IMR-90 (cell line): ENCODE results near the gene LDB1. TPM values are rescaled to one million over a fixed set of nuclear protein-coding genes. Genes with fewer than 3 reads are reported as not detected.

Experiments
- ATAC-seq: fragments of 200-7000 bp; cut with Tn5 transposase; 2 replicates; pipeline ENCODE4 v1.9.1; 2020; ENCODE audit warnings: low read depth, mild to moderate bottlenecking, moderate library complexity
- BruUV-seq: library from RNA; stranded (reverse); fragments of 400-500 nt; replicated peaks from 2 replicates; lab custom pipeline; 2021; lab: Mats Ljungman, UMichigan
- CTCF ChIA-PET: fragments of 300-600 bp; formaldehyde crosslinking; extraction: SDS; loops from one replicate; lab custom pipeline; 2021; ENCODE audit warnings: antibody characterized with exemption; lab: Yijun Ruan, JAX
- POLR2A ChIA-PET: fragments of 300-600 bp; sonication (Branson Sonifier 250); formaldehyde crosslinking; loops from one replicate; lab custom pipeline; 2022; ENCODE audit warnings: antibody characterized with exemption; ENCODE audit not compliant: unreplicated experiment; lab: Charles Lee
- DNase-seq: peaks from one replicate; pipeline ENCODE4 v3.0.0; 2013
- H2AFZ ChIP-seq: replicated peaks from 2 replicates; pipeline ENCODE3; 2013; ENCODE audit warnings: low read length, mild to moderate bottlenecking; ENCODE audit not compliant: poor library complexity
- H2AK5ac ChIP-seq: 2 replicates; pipeline ENCODE4 v1.6.1; 2013; ENCODE audit warnings: low read depth, low read length, inconsistent platforms
- H2AK9ac ChIP-seq: replicated peaks from 2 replicates; pipeline ENCODE3; 2013; ENCODE audit warnings: mild to moderate bottlenecking, low read depth, low read length, moderate library complexity; ENCODE audit not compliant: poor library complexity
- H2BK120ac ChIP-seq: 2 replicates; pipeline ENCODE4 v1.6.1; 2013; ENCODE audit warnings: low read depth, low read length, inconsistent platforms
- H2BK15ac ChIP-seq: 3 replicates; pipeline ENCODE4 v1.6.1; 2013; ENCODE audit warnings: low read depth, low read length, inconsistent platforms
- H2BK20ac ChIP-seq: 2 replicates; pipeline ENCODE4 v1.6.1; 2013; ENCODE audit warnings: low read depth, mild to moderate bottlenecking, inconsistent platforms, low read length, moderate library complexity
- H2BK5ac ChIP-seq: 2 replicates; pipeline ENCODE4 v1.6.1; 2013; ENCODE audit warnings: mild to moderate bottlenecking, low read depth, low read length, inconsistent platforms; ENCODE audit not compliant: poor library complexity, severe bottlenecking
- H3K14ac ChIP-seq: replicated peaks from 2 replicates; pipeline ENCODE4 v1.6.1; 2013; ENCODE audit warnings: low read depth, low read length, inconsistent platforms
- H3K18ac ChIP-seq: 2 replicates; pipeline ENCODE4 v1.6.1; 2013; ENCODE audit warnings: low read depth, low read length, control low read depth
- H3K23ac ChIP-seq: 2 replicates; pipeline ENCODE4 v1.6.1; 2013; ENCODE audit warnings: low read depth, low read length, inconsistent platforms
- H3K27ac ChIP-seq: 2 replicates; pipeline ENCODE4 v1.5.1; 2013; ENCODE audit warnings: mild to moderate bottlenecking, control low read depth, low read length; ENCODE audit not compliant: insufficient read depth
- H3K27me3 ChIP-seq: 2 replicates; pipeline ENCODE4 v1.6.1; 2013; ENCODE audit warnings: low read length; ENCODE audit not compliant: control insufficient read depth, insufficient read depth
- H3K36me3 ChIP-seq: 2 replicates; pipeline ENCODE4 v1.6.1; 2013; ENCODE audit warnings: low read length, mixed read lengths; ENCODE audit not compliant: control insufficient read depth, insufficient read depth
- H3K4ac ChIP-seq: 2 replicates; pipeline ENCODE4 v1.6.1; 2013; ENCODE audit warnings: low read depth, low read length, inconsistent platforms
- H3K4me1 ChIP-seq: 2 replicates; pipeline ENCODE4 v1.6.1; 2013; ENCODE audit warnings: low read length, mixed read lengths; ENCODE audit not compliant: control insufficient read depth, insufficient read depth
- H3K4me2 ChIP-seq: 2 replicates; pipeline ENCODE4 v1.6.1; 2013; ENCODE audit warnings: low read depth, mild to moderate bottlenecking, control low read depth, low read length, moderate library complexity
- H3K4me3 ChIP-seq: 2 replicates; pipeline ENCODE4 v1.5.1; 2013; ENCODE audit warnings: low read depth, mild to moderate bottlenecking, control low read depth, low read length, moderate library complexity; ENCODE audit not compliant: insufficient read depth
- H3K56ac ChIP-seq: 2 replicates; pipeline ENCODE4 v1.6.1; 2013; ENCODE audit warnings: low read length, inconsistent platforms; ENCODE audit not compliant: insufficient read depth; ENCODE audit errors: extremely low read depth
- H3K79me1 ChIP-seq, 2 experiments: 2 replicates each; pipeline ENCODE4 v1.6.1; 2013; ENCODE audit warnings: low read length in 2 of 2, inconsistent platforms in 1 of 2, low read depth in 1 of 2
- H3K9ac ChIP-seq: 2 replicates; pipeline ENCODE4 v1.6.1; 2013; ENCODE audit warnings: low read depth, low read length, control low read depth
- H3K9me1 ChIP-seq: 2 replicates; pipeline ENCODE4 v1.6.1; 2013; ENCODE audit warnings: low read length, inconsistent platforms; ENCODE audit not compliant: insufficient read depth
- H3K9me3 ChIP-seq: 2 replicates; pipeline ENCODE4 v1.6.1; 2013; ENCODE audit warnings: low read length; ENCODE audit not compliant: control insufficient read depth, insufficient read depth
- H4K20me1 ChIP-seq: 2 replicates; pipeline ENCODE4 v1.6.1; 2013; ENCODE audit warnings: low read length, inconsistent platforms; ENCODE audit not compliant: insufficient read depth
- H4K5ac ChIP-seq: 2 replicates; pipeline ENCODE4 v1.6.1; 2013; ENCODE audit warnings: mild to moderate bottlenecking, low read depth, low read length, control low read depth
- H4K8ac ChIP-seq, 2 experiments: 2 replicates each; pipeline ENCODE4 v1.6.1; 2013; ENCODE audit warnings: low read depth in 2 of 2, low read length in 2 of 2, control low read depth in 1 of 2, inconsistent platforms in 1 of 2
- H4K91ac ChIP-seq: 2 replicates; pipeline ENCODE4 v1.6.1; 2013; ENCODE audit warnings: low read depth, low read length, inconsistent platforms; ENCODE audit not compliant: insufficient read depth
- CEBPB ChIP-seq: IDR thresholded peaks from 2 replicates; pipeline ENCODE4 v1.6.1; 2012; ENCODE audit warnings: low read depth, low read length, improper control_type of control experiment
- FOS ChIP-seq: fragments of 150-350 bp; IDR thresholded peaks from 2 replicates; pipeline ENCODE4 v1.6.1; 2016; ENCODE audit warnings: low read depth, low read length
- MAFK ChIP-seq: IDR thresholded peaks from 2 replicates; pipeline ENCODE4 v1.6.1; 2012; ENCODE audit warnings: low read depth, low read length, improper control_type of control experiment
- MXI1 ChIP-seq: IDR thresholded peaks from 2 replicates; pipeline ENCODE4 v1.6.1; 2012; ENCODE audit warnings: low read depth, mild to moderate bottlenecking, low read length, moderate library complexity, borderline replicate concordance
- POLR2A ChIP-seq: IDR thresholded peaks from 2 replicates; pipeline ENCODE4 v1.6.1; 2012; ENCODE audit warnings: mild to moderate bottlenecking, low read depth, low read length
- RAD21 ChIP-seq: IDR thresholded peaks from 2 replicates; pipeline ENCODE4 v1.6.1; 2012; ENCODE audit warnings: low read length, improper control_type of control experiment
- WGBS, 2 experiments: methylation state at CpG; one replicate each; pipeline versions ENCODE4 v1.1.5 to v1.1.7; 2013; ENCODE audit warnings: missing lambda C conversion rate in 2 of 2; ENCODE audit not compliant: insufficient read length in 1 of 2; ENCODE audit errors: extremely low coverage in 2 of 2; 5-methylcytosine and 5-hydroxymethylcytosine counted together
- dilution Hi-C: fragments of 300-500 bp; cut with HindIII; formaldehyde crosslinking; loops from one replicate; pipeline ENCODE4 v1.14.3; 2018; ENCODE audit warnings: low sequenced_read_pairs; ENCODE audit not compliant: unreplicated experiment
- in situ Hi-C: fragments of 300-500 bp; cut with MboI; formaldehyde crosslinking; loops from 3 replicates; pipeline ENCODE4 v1.14.3; 2019; ENCODE audit warnings: low sequenced_read_pairs, inconsistent platforms, mixed read lengths
- intact Hi-C: fragments of 100-400 bp; cut with micrococcal nuclease; formaldehyde crosslinking; loops from 2 replicates; pipeline ENCODE4 v1.10.0; 2022
- polyA plus RNA-seq, 3 experiments: library from polyadenylated mRNA; depleted of rRNA; stranded (reverse); fragments of >200 nt; gene quantifications; 2 replicates each; pipeline ENCODE4 v1.2.3, GENCODE V29; 2012; ENCODE audit warnings: low replicate concordance in 1 of 3
- total RNA-seq: library from RNA; depleted of rRNA; stranded (reverse); fragments of >200 nt; gene quantifications from 2 replicates; pipeline ENCODE4 v1.2.3, GENCODE V29; 2012

The LDB1 gene
- total and polyA plus RNA-seq, 2 of the 4 experiments (the other 2 are of a cell fraction): 47.9 to 92.4 TPM

GRCh38 chr10:102131286-102132170 lies 11.4 kb upstream of the LDB1 start:
- intact Hi-C loops: no loop called here
- Histone ChIP-seq H3K27ac (no peak overlapping the region), H3K79me1 (peaks cover 0 to 30% of the 10 kb centered on the region in 2 experiments; a peak in 2 of 4 replicates), H4K91ac (no peak overlapping the region; the same call in 1 of the 2 replicates), H3K9me3 (no peaks in the 10 kb centered on the region), H3K36me3 (no peaks in the 10 kb centered on the region; the same call in 1 of the 2 replicates), H4K5ac (no peak overlapping the region), H4K8ac (peak overlapping the region in 1 of 2 experiments; percentile 68; a peak in 3 of 4 replicates), H2AFZ (no peak overlapping the region), H3K4me3 (no peak overlapping the region), H3K4me2 (no peak overlapping the region), H2AK9ac (no peak overlapping the region), H2BK5ac (peak overlapping the region; percentile 62), H3K27me3 (no peaks in the 10 kb centered on the region), H3K9me1 (peaks cover 11% of the 10 kb centered on the region), H2AK5ac (peak overlapping the region; percentile 58; the same call in 1 of the 2 replicates), H3K23ac (no peak overlapping the region), H2BK15ac (no peak overlapping the region), H3K18ac (no peak overlapping the region), H3K9ac (no peak overlapping the region), H3K56ac (no peak overlapping the region), H3K4me1 (peaks cover 9% of the 10 kb centered on the region), H2BK20ac (no peak overlapping the region; the same call in 1 of the 2 replicates), H2BK120ac (no peak overlapping the region), H4K20me1 (peaks cover 31% of the 10 kb centered on the region), H3K14ac (no peak overlapping the region), H3K4ac (peak overlapping the region; percentile 62; the same call in 1 of the 2 replicates)
- dilution Hi-C loops: no loop called here
- ChIA-PET POLR2A (interaction anchor here (0.6 kb wide), 1 partner anchor 20 kb away, joined by 3 read pairs; no protein-coding TSS in a partner anchor), CTCF (interaction anchor here (0.7 to 2.1 kb wide), 3 partner anchors 9 to 28 kb away, joined by 3 to 10 read pairs (median 3); no protein-coding TSS in a partner anchor)
- BruUV-seq: no TSS peak
- DNase-seq (peak; percentile 64), ATAC-seq (no peak)
- no peak for TF ChIP-seq POLR2A
- TF ChIP-seq FOS: peak; percentile 45; the same call in 1 of the 2 replicates
- TF ChIP-seq CEBPB: peak; percentile 50; the same call in 1 of the 2 replicates
- TF ChIP-seq MAFK: no peak
- TF ChIP-seq RAD21: no peak
- TF ChIP-seq MXI1: no peak
- in situ Hi-C loops: no loop called here
- WGBS, 2 experiments: no CpG with 5 or more reads among the region's 8 CpGs
